NOMO-1 treated with DMSO at 0.1 percent for 48 hours (cell line): ENCODE results near the gene FDX1.
"Not testable (repeated sequence)": the region's sequence is repeated elsewhere in the genome, so short reads cannot be mapped to it uniquely, and the experiment has no call there.

Experiments
- DNase-seq: peaks from one replicate; lab custom pipeline; 2025; ENCODE audit not compliant: unreplicated experiment; lab: John Stamatoyannopoulos, UW

FDX1 gene, protein sequence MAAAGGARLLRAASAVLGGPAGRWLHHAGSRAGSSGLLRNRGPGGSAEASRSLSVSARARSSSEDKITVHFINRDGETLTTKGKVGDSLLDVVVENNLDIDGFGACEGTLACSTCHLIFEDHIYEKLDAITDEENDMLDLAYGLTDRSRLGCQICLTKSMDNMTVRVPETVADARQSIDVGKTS

DNA sequence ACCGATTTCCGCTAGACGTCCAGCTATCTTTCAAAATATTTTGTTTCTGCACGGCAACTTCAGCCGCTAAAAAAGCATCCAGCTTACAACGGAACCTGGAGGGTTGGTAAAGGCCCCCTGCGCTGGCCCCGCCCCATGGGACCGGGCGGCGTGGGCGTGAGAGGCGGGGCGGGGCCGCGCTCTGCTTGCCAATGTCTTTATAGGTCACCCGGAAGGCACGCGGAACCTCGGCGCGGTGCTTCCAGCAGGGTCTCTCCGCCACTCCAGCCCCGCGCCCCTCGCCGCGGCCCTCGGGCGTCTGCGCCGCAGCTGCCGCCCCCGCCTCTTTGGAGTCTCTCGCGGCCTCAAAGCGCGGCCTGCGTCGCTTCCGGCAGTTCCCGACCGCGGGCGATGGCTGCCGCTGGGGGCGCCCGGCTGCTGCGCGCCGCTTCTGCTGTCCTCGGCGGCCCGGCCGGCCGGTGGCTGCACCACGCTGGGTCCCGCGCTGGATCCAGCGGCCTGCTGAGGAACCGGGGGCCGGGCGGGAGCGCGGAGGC lies at the start of gene FDX1:
Gene FDX1 (plus strand): TSS at position 218 of the 536 bp plus-strand sequence. CDS start 173 bp downstream, at position 391.
- DNase-seq, result peak; percentile 80

DNA sequence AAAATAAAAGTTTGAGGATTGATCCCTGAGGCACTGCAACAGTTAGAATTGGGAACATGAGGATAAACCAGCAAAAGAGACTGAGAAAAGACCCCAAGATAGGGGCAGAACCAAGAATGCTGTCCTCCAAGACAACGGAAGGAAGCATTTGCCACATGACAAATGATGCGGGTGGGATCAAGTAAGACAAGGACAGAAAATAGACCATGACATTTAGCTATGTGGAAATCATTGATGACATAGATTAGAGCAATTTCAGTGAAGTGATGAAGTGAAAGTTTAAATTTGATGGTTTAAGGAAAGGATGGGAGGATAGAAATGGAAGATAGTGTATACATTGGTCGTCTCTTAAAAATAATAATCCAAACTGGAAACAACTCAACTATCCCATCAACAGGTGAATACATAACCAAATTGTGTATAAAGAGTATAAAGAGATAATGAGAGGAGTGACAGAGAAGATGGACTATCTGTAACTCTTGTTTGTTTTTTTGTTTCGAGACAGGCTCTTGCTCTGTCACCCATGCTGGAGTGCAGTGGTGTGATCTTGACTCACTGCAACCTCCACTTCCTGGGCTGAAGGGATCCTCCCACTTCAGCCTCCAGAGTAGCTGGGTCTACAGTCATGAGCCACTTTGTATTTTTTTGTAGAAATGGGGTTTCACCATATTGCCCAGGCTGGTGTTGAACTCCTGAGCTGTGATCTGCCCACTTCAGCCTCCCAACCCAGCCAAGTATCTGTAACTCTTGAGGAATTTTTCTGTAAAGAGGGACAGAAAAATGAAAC lies 48.7 kb upstream of the FDX1 start:
- DNase-seq, result no peak

DNA sequence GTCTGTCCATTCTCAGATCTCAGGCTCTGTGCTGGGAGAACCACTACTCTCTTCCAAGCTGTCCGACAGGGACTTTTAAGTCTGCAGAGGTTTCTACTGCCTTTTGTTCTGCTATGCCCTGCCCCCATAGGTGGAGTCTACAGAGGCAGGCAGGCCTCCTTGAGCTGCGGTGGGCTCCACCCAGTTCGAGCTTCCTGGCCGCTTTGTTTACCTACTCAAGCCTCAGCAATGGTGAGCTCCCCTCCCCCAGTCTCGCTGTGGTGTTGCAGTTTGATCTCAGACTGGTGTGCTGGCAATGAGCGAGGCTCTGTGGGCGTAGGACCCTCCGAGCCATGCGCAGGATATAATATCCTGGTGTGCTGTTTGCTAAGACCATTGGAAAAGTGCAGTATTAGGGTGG lies 41.5 kb upstream of the FDX1 start:
- not testable (repeated sequence) for DNase-seq

DNA sequence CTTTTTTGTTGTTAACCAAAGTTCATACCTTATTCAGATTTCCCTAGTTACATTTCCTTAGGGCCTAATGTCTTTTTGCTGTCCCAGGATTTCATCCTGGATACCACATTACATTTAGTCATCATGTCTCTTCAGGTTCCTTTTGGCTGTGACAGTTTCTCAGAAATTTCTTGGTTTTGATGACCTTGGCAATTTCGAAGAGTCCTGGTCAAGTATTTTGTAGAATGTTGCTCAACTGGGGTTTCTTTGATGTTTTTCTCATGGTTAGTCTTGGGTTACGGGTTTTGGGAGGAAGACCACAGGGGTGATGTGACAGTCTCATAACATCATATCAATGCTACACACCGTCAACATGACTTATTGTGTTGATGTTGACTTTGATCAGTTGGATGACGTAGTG lies 39.8 kb upstream of the FDX1 start:
- DNase-seq, result no peak

DNA sequence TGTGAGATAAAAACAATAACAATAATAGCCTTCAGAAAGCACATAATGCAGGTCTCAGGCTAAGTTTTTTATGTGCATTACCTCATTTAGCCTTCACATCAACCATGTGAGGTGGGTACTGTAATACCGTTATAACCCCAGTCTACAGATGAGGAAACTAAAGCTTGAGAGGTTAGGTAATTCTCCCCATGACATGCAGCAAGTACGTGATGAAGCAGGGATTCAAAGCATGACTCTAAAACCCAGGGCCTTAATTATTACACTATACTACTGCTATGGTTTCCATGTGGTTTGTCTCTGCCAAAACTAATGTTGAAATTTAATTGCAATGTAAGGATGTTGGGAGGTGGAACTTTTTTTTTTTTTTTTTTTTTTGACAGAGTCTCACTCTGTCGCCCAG lies 37.7 kb upstream of the FDX1 start:
- DNase-seq, result no peak

DNA sequence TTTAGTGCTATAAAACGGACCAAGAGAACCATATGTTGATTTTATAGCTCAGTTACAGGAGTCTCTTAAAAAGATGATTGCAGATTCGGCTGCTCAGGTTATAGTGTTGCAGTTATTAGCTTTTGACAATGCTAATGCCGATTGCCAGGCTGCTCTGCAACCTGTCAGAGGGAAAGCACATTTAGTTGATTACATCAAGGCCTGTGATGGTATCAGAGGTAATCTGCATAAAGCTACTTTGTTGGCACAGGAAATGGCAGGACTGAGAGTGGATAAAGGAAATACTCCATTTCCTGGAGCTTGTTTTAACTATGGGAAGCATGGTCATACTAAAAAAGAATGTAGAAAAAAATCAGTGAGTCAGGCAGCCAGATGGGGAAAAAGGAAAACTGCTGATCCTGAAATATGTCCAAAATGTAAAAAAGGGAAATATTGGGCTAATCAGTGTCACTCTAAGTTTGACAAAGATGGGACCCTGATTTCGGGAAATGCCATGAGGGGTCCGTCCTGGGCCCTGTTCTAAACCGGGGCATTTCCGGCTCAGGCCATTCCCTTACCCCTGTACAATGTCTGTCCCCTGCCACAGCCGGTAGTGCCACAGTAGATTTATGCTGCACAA lies 32.0 kb upstream of the FDX1 start:
- DNase-seq, result not testable (repeated sequence)

DNA sequence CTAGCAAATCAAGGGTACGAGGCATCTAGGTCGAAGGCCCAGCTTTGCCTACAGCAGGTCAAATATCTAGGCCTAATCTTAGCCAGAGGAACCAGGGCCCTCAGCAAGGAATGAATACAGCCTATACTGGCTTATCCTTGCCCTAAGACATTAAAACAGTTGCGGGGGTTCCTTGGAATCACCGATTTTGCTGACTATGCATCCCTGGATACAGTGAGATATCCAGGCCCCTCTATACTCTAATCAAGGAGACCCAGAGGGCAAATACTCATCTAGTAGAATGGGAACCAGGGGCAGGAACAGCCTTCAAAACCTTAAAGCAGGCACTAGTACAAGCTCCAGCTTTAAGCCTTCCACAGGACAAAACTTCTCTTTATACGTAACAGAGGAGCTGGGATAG lies 26.2 kb upstream of the FDX1 start:
- DNase-seq, result not testable (repeated sequence)

DNA sequence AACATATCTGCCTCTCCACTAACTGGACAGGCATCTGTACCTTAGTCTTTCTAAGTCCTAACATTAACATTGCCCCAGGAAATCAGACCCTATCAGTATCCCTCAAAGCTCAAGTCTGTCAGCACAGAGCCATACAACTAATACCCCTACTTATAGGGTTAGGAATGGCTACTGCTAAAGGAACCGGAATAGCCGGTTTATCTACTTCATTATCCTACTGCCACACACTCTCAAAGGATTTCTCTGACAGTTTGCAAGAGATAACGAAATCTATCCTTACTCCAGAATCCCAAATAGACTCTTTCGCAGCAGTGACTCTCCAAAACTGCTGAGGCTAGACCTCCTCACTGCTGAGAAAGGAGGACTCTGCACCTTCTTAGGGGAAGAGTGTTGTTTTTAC lies 24.1 kb upstream of the FDX1 start:
- DNase-seq, result not testable (repeated sequence)

DNA sequence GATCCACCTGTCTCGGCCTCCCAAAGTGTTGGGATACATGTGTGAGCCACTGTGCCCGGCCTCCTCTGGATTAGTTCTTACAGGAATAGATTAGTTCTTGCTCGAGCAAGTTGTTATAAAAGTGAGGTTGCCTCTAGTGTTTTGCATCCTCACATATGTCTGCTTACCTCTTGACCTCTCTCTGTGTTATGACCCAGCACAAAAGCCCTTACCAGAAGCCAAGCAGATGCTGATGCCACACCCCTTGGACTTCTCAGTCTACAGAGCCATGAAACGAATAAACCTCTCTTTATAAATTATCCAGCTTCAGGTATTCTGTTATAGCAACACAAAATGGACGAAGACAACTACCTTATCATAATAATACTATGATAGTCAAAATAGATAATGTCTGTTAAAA lies 22.4 kb upstream of the FDX1 start:
- DNase-seq, result no peak

DNA sequence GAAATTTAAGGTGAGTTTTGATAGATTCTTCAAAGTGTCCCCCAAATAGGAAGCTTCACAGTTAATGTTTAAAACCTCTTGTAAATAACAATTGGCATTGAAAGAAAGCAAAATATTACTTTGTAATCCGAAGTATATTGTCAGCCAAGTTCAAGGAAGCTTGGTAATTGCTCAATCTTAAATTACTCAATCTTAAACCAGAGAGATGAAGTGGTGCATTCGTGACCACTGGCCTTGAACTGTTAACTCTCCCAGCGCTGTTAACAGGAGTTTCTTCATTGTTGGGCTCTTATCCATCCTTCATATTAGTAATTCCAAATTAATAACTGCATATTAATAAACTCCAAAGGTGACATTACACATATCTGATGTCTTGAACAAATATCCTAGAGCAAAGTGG lies 20.6 kb upstream of the FDX1 start:
- DNase-seq, result peak; percentile 40

DNA sequence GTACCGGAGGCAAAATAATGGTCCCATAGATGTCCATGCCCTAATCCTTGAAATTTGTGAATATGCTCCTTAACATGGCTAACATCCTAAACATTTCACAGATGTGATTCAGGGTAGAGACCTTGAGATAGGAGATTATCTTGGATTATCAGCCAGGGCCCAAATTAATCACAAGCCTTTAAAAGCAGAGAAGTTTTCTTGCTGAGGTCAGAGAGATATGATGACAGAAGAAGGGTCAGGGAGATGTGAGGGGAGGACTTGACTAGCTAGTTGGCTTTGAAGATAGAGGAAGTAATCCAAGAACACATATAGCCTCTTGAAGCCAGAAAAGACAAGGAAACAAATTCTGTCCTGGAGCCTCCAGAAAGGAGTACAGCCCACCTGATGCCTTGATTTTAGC lies 19.1 kb upstream of the FDX1 start:
- DNase-seq, result no peak

DNA sequence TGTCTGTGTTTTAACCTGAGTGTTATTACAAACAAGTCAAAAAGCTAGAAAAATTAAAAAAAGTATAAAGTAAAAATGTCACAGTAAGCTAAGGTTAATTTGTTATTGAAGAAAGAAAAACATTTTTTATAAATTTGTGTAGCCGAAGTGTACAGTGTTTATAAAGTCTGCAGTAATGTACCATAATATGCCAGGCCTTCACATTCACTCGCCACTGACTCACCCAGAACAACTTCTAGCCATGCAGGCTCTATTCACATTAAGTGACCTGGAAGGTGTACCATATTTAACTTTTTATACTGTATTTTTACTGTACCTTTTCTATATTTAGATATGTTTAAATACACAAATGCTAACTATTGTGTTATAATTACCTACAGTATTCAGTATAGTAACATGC lies 14.7 kb upstream of the FDX1 start:
- no peak for DNase-seq

DNA sequence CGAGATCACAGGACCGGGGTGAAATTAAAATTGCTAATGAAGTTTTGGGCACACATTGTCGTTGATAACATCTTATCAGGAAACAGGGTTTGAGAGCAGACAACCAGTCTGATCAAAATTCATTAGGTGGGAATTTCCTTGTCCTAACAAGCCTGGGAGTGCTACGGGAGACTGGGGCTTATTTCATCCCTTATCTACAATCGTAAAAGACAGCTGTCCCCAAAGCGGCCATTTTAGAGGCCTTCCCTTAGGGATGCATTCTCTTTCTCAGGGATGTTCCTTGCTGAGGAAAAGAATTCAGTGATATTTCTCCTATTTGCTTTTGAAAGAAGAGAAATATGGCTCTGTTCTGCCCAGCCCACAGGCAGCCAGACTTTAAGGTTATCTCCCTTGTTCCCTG lies 8.1 kb upstream of the FDX1 start:
- DNase-seq, result not testable (repeated sequence)

DNA sequence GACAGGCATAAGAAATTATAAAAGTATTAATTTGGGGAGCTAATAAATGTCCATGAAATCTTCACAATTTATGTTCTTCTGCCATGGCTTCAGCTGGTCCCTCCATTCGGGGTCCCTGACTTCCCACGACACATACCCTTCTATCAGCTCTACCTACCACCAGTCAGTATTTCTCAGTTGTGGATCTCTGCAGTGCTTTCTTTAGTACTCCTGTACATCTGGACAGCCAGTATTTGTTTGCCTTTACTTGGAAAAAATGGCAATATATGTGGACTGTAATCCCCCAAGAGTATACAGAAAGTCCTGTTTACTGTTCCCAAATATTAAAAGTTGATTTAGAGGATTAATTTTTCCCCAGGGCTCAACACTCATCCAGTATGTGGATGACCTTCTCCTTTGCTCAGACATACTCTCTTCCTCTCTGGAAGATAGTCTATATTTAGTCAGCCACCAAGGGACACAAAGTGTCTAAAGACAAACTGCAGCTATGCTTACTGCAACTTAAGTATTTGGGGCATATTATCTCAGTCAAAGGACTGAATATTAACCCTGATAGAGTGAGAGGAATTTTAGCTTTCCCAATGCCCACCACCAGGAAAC lies 7.3 kb upstream of the FDX1 start:
- DNase-seq, result no peak

DNA sequence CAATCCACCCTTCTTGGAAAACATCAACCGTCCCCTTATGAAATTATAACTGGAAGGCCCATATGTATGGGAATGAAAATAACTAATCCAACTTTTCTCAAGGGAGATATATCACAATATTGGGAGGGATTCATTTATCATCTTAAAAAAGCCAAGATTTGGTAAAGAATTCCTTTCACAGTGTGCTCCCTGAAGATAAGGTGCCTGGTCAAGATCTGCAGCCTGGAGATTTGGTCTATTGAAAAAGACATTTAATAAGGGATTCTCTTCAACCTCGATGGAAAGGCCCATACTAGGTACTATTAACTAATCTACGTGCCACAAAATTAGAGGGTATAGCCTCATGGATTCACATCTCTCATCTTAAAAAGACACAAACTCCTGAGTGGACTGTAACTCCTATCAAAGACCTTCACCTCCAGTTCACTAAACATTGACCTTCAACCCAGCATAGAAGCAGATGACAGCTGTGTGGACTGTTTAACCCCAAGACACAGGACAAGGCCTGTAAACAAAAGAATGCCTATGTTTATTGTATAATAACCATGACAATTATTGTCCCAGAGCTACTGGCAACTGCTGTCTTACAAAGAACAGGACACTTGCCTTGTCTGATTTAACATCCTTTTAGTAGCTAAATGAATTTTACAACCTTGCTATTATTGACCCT lies 4.8 kb upstream of the FDX1 start:
- no peak for DNase-seq

DNA sequence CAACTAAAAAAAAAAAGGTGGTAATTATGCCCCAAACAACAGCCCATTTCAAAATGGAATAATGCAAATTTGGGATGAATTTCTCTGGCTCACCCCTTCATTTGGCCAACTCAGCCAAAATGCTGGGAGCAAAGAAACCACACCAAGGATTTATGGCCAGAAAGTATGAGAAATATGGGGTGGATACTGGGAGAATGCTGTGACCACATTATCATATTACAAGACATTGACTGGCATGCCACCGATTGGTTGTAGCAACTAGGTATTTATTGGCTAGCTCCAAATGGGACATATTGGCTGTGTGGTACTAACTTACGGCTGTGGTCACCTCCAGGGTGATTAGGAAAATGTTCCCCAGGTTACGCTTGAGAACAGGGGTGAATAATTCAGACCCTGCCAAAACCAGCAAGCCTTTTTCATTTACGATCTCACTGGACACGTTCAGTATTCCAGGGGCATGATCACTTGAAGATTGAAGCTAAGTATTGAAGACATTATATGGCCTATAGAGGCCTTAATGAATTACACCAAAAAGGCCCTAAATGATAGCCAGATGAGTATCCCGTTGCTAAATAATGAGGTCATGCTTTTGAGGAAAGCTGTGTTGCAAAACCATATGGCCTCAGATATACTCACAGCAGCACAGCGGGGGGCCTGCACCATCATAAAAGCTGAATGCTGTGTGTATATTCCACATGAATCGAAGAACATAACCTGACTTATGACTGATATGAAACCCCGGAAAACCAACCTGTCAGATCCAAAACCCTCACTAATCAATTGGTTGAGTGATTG lies 3.8 kb upstream of the FDX1 start:
- DNase-seq, result no peak

DNA sequence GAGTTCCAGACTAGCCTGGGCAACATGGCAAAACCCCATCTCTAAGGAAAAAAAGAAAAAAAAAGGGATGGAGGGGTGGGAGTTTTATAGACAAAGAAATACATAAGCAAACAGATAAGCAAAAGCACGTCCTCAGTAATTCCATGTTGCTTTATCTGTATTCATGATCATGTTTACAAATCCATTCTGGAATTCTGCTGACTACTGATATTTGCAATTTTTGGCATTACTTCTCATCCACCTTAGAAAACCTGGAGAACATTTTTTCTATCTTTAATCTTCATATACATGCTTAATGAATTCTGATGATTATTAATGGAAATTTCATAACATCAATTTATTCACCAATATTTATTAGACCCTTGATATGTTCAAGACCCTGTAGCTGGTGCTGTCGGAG lies 1.7 kb upstream of the FDX1 start:
- DNase-seq, result no peak

DNA sequence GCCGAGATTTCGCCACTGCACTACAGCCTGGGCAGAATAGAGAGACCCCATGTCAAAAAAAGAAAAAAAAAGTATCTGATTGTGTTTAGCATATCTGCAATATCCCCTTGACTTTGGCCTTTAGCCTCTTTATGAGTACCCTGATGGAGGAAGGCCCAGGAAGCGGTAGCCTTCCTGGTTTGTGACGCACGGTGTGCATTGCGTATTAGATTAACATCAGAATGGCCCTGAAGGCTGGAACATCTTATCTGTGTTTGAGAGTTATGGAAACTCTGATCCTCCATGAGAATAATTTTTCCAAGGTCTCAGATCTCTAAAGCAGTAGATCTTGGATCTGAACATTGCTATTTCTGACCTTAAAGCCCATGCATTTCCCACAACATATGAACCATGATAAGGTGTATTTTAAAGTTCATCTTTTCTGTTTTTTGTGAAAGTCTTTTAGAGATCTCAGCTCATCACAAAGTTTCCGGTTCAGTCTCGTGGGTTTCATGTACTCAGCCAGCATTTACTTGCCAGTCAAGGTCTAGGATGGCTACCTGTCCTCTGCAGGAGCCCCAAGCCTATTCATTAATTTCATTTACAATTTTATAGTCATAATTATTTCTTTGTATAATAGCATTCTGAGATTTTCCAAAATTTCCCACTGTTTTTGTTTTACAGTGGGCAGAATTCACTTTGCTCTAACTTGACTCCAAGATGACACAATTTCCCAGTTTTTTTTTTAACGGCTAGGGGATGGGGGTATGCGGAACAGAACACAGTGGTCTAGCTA lies 605 bp upstream of the FDX1 start:
- DNase-seq, result no peak

DNA sequence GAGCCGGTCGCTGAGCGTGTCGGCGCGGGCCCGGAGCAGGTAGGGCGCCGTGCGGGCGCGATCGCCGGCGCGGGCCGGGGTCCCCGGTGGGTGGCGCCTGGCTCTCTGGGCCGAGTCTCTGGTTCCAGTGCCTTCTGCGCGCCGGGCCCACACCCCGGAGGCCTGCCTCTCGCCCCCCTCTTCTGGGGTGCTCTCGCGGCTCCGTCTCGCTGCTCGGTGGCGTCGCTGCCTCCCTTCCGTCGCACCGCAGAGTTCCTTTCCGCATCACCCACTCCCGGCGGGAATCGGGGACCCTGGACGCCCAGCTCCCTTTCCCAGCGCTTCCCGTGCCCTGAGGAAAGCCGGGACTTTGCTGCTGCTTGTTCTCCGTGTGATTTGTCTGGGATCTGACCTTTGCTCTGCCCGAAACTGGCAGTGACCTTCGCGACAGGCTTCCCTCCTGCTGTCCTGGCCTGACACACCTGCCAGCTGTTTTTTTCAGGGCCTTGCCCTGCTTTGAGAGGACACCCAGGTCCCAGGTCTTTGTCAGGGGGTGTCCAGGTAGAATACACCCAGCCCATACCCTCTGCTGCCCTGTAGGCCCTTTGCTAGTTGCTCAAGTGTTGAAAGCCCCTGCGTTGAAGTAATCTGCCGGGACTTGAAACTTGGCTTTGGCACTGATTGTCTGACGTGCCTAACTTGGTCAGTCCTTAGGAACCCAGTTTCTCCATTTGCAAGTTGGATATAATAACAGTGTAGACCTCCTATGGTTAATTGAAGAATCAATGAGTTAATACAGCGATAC lies 711 bp downstream of the FDX1 start:
- no peak for DNase-seq
